A549 (cell line): ENCODE results near the gene ABCC1. TPM values are rescaled to one million over a fixed set of nuclear protein-coding genes. Genes with fewer than 3 reads are reported as not detected.
"Not testable (repeated sequence)": the region's sequence is repeated elsewhere in the genome, so short reads cannot be mapped to it uniquely, and the experiment has no call there.

ENCODE experiments used
- ATAC-seq, 2 experiments: fragments of 200-7000 bp in 1 of 2; fragments of >200 bp in 1 of 2; cut with Nextera tagmentation in 1 of 2; cut with Tn5 transposase in 1 of 2; 3 replicates each; pipeline versions ENCODE4 v1.8.0 to v1.9.1; 2018 to 2020; ENCODE audit warnings: mild to moderate bottlenecking in 1 of 2, moderate library complexity in 1 of 2
- CTCF ChIA-PET: fragments of 300-600 bp; sonication (Branson Sonifier 250); formaldehyde crosslinking; extraction: SDS; loops from one replicate; lab custom pipeline; 2021; ENCODE audit warnings: antibody characterized with exemption, inconsistent platforms; lab: Yijun Ruan, JAX
- POLR2A ChIA-PET: fragments of 350-600 bp; formaldehyde crosslinking; extraction: SDS; loops from one replicate; lab custom pipeline; 2021; ENCODE audit warnings: antibody characterized with exemption, inconsistent platforms; lab: Yijun Ruan, JAX
- DNase-seq, 2 experiments: peaks; one replicate each; pipeline versions ENCODE4 v3.0.0 to v3.0.0-alpha.2; 2011 to 2016; ENCODE audit warnings: low read depth in 1 of 2, low spot score in 1 of 2
- FAIRE-seq: peaks from 2 replicates; lab custom pipeline; 2011; peaks lifted over from hg19 to GRCh38; lab: Jason Lieb, UNC
- H3K27ac ChIP-seq, 2 experiments: fragments of >200 bp; sonication (Bioruptor Twin); formaldehyde crosslinking; 3 replicates each; pipeline ENCODE4 v1.5.1; 2016 to 2017
- H3K4me1 ChIP-seq: fragments of >200 bp; sonication (Bioruptor Twin); formaldehyde crosslinking; 3 replicates; pipeline ENCODE4 v1.6.1; 2016
- H3K4me2 ChIP-seq: fragments of >200 bp; sonication (Bioruptor Twin); formaldehyde crosslinking; 3 replicates; pipeline ENCODE4 v1.6.1; 2016
- H3K4me3 ChIP-seq: fragments of >200 bp; sonication (Bioruptor Twin); formaldehyde crosslinking; 3 replicates; pipeline ENCODE4 v1.5.1; 2016
- H3K9me3 ChIP-seq: fragments of >200 bp; sonication (Bioruptor Twin); formaldehyde crosslinking; 3 replicates; pipeline ENCODE4 v1.6.1; 2016
- BHLHE40 ChIP-seq: IDR thresholded peaks from 2 replicates; pipeline ENCODE4 v1.6.1; 2012; ENCODE audit warnings: low read depth, low read length, inconsistent platforms
- CHD4 ChIP-seq: fragments of 200-600 bp; sonication (generic); IDR thresholded peaks from 2 replicates; pipeline ENCODE4 v1.6.1; 2016; ENCODE audit warnings: antibody characterized with exemption, mild to moderate bottlenecking, borderline replicate concordance
- EHMT2 ChIP-seq: fragments of 200-600 bp; sonication (generic); IDR thresholded peaks from 2 replicates; pipeline ENCODE4 v1.6.1; 2016; ENCODE audit warnings: antibody characterized with exemption, low read depth, mild to moderate bottlenecking, moderate library complexity
- FOSL2 ChIP-seq, 2 experiments: fragments of 450-650 bp in 1 of 2; fragments of >200 bp in 1 of 2; sonication (Bioruptor Twin) in 1 of 2; formaldehyde crosslinking; IDR thresholded peaks; 2 replicates each; pipeline versions ENCODE4 v1.5.0 to v1.6.1; 2016 to 2020; ENCODE audit warnings: mild to moderate bottlenecking in 1 of 2, moderate library complexity in 1 of 2
- HDAC2 ChIP-seq: fragments of 200-600 bp; sonication (generic); IDR thresholded peaks from 2 replicates; pipeline ENCODE4 v1.6.1; 2016
- HOXB5 ChIP-seq: fragments of 250-450 bp; sonication (Bioruptor Pico); IDR thresholded peaks from 2 replicates; pipeline ENCODE4 v1.5.0; 2020; ENCODE audit warnings: mild to moderate bottlenecking, moderate library complexity
- KDM1A ChIP-seq: fragments of 200-600 bp; sonication (generic); IDR thresholded peaks from 2 replicates; pipeline ENCODE4 v1.6.1; 2016; ENCODE audit warnings: low read depth, mild to moderate bottlenecking
- KDM5A ChIP-seq: fragments of 200-600 bp; sonication (generic); IDR thresholded peaks from 2 replicates; pipeline ENCODE4 v1.6.1; 2016; ENCODE audit warnings: antibody characterized with exemption, mild to moderate bottlenecking
- MAFK ChIP-seq: fragments of 450-650 bp; IDR thresholded peaks from 2 replicates; pipeline ENCODE4 v1.6.1; 2014; ENCODE audit not compliant: partially characterized antibody
- MAZ ChIP-seq: fragments of 150-350 bp; IDR thresholded peaks from 2 replicates; pipeline ENCODE4 v1.6.1; 2014; ENCODE audit warnings: antibody characterized with exemption, low read depth, low read length, borderline replicate concordance
- MYC ChIP-seq: IDR thresholded peaks from 2 replicates; pipeline ENCODE4 v1.6.1; 2012; ENCODE audit warnings: mild to moderate bottlenecking, inconsistent platforms, low read length, improper control_type of control experiment, borderline replicate concordance
- NPAS2 ChIP-seq: fragments of 250-450 bp; sonication (Bioruptor Pico); IDR thresholded peaks from 2 replicates; pipeline ENCODE4 v1.8.0; 2022; ENCODE audit warnings: mild to moderate bottlenecking, moderate library complexity, borderline replicate concordance
- NR3C1 ChIP-seq: fragments of >200 bp; sonication (Bioruptor Twin); formaldehyde crosslinking; IDR thresholded peaks from 3 replicates; pipeline ENCODE4 v1.6.1; 2017
- POLR2A ChIP-seq: IDR thresholded peaks from 2 replicates; pipeline ENCODE4 v1.6.1; 2012; ENCODE audit warnings: mild to moderate bottlenecking, low read length
- RAD21 ChIP-seq, 2 experiments: fragments of >200 bp in 1 of 2; sonication (Bioruptor Twin) in 1 of 2; formaldehyde crosslinking in 1 of 2; IDR thresholded peaks in 1 of 2; conservative IDR thresholded peaks in 1 of 2; 2 replicates in 1 of 2; 3 replicates in 1 of 2; pipeline ENCODE4 v1.6.1; 2012 to 2018; ENCODE audit warnings: inconsistent platforms in 1 of 2
- RCOR1 ChIP-seq: fragments of 150-350 bp; IDR thresholded peaks from 2 replicates; pipeline ENCODE4 v1.6.1; 2014; ENCODE audit warnings: antibody characterized with exemption, low read length, low read depth
- SMC3 ChIP-seq: fragments of >200 bp; sonication (Bioruptor Twin); formaldehyde crosslinking; IDR thresholded peaks from 3 replicates; pipeline ENCODE4 v1.6.1; 2018; ENCODE audit warnings: inconsistent platforms
- SREBF2 ChIP-seq: fragments of 450-650 bp; IDR thresholded peaks from 2 replicates; pipeline ENCODE4 v1.6.1; 2014; ENCODE audit warnings: mild to moderate bottlenecking, moderate library complexity
- ZNF302 ChIP-seq: fragments of 250-450 bp; sonication (Bioruptor Pico); IDR thresholded peaks from 2 replicates; pipeline ENCODE4 v1.9.0; 2021; ENCODE audit warnings: inconsistent platforms, mild to moderate bottlenecking, moderate library complexity
- ZSCAN20 ChIP-seq: fragments of 250-450 bp; sonication (Bioruptor Pico); IDR thresholded peaks from 2 replicates; pipeline ENCODE4 v1.8.0; 2022; ENCODE audit warnings: mild to moderate bottlenecking, moderate library complexity
- WGBS: methylation state at CpG from one replicate; pipeline ENCODE4 v1.1.6; 2017; ENCODE audit errors: missing lambda C conversion rate; 5-methylcytosine and 5-hydroxymethylcytosine counted together
- polyA plus RNA-seq, 4 experiments: library from polyadenylated mRNA; depleted of rRNA in 3 of 4; stranded (reverse); fragments of >200 nt; fragmentation: RNase III in 1 of 4; extraction: RNeasy Plus Mini Kit Qiagen cat#74134 plus additional on column Dnase treatment in 1 of 4; gene quantifications; 2 replicates in 3 of 4; 3 replicates in 1 of 4; pipeline ENCODE4 v1.2.3, GENCODE V29; 2011 to 2017
- TF ChIP-seq, protein P1 (sequence below): IDR thresholded peaks from 2 replicates; pipeline ENCODE4 v1.6.1; 2012
- TF ChIP-seq, protein P2 (sequence below): fragments of 150-350 bp; IDR thresholded peaks from 2 replicates; pipeline ENCODE4 v1.6.1; 2014; ENCODE audit warnings: low read depth, mild to moderate bottlenecking, low read length
- TF ChIP-seq, protein P3 (sequence below): IDR thresholded peaks from 2 replicates; pipeline ENCODE4 v1.6.1; 2012

The ABCC1 gene
- polyA plus RNA-seq, 2 of the 4 experiments (the other 2 are of a cell fraction), result 56.5 to 93.8 TPM

DNA sequence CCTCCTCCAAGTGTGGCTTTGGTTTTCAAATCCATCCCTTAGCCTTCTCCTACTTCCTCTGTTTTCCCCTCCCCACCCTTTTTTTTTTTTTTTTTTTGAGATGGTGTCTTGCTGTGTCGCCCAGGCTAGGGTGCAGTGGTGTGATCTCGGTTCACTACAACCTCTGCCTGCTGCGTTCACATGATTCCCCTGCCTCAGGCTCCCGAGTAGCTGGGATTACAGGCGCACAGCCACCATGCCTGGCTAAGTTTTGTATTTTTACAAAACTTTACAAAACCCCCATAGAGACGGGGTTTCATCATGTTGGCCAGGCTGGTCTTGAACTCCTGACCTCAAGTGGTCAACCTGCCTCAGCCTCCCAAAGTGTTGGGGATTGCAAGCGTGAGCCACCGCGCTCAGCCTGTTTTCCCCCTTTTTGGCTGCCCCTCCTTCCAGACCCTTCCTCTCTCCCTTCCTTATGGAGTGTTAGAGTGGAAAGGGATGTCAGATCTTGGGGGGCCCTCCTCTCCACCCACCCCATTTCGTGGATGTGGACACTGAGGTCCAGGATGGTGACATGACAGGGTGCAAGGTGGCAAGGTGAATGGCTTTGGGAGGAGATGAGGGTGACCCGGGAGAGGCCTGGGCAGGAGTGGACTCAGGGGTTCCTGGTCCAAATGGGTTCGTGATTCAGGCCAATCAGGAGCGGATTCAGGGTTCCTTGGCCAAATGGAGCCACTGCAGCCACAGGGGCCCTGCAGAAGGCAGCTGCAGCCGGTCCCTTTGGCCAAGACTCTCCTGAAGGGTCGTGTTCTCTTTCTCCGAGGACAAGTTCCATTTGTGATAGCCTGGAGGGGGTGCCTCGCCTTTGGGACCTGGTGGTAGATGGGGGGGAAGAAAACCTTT lies 4.8 kb downstream of the ABCC1 start (continued):
- TF ChIP-seq NR3C1 (no peak), POLR2A (no peak), ZNF302 (CRISPR knock-in tag) (no peak), EHMT2 (no peak)
- TF ChIP-seq, protein P1, sequence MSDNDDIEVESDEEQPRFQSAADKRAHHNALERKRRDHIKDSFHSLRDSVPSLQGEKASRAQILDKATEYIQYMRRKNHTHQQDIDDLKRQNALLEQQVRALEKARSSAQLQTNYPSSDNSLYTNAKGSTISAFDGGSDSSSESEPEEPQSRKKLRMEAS, result no peak
- TF ChIP-seq, protein P2, sequence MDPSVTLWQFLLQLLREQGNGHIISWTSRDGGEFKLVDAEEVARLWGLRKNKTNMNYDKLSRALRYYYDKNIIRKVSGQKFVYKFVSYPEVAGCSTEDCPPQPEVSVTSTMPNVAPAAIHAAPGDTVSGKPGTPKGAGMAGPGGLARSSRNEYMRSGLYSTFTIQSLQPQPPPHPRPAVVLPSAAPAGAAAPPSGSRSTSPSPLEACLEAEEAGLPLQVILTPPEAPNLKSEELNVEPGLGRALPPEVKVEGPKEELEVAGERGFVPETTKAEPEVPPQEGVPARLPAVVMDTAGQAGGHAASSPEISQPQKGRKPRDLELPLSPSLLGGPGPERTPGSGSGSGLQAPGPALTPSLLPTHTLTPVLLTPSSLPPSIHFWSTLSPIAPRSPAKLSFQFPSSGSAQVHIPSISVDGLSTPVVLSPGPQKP, result no peak

DNA sequence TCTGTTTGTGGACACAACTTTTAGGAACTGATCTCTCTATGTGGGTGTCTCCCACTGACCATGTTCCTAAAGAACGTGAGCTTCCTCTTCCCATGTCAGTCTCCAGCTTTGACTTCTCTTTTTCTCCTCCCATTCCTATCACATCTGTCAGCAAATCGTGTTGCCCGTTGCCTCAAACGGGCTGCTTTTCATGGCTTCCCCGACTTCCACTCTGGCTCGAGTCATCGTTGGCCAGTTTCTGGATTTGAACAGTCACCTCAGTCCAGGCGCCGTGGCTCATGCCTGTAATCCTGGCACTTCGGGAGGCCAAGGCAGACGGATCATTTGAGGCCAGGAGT lies 5.4 kb downstream of the ABCC1 start:
- Histone ChIP-seq H3K9me3 (no peaks in the 10 kb centered on the region), H3K4me2 (peak overlapping the region; percentile 94), H3K4me1 (peaks cover 74% of the 10 kb centered on the region), H3K27ac (peak overlapping the region; percentile 4 to 100; a peak in 4 of 6 replicates), H3K4me3 (no peak overlapping the region)
- 85% methylated on average over 11 of the region's 11 CpGs for WGBS
- ATAC-seq (no peak), DNase-seq (no peak), FAIRE-seq (no peak)
- CTCF ChIA-PET, result interaction anchor here (0.8 to 5.1 kb wide), 2 partner anchors 80 kb away, joined by 3 to 28 read pairs; no protein-coding TSS in a partner anchor
- POLR2A ChIA-PET, result no interaction called here
- no peak for TF ChIP-seq SREBF2
- TF ChIP-seq POLR2A, result no peak
- no peak for TF ChIP-seq MAZ
- no peak for TF ChIP-seq RAD21 (conservative IDR thresholded peaks at IDR 0.05 in 1 of 2, IDR thresholded peaks at IDR 0.05 in 1 of 2)
- TF ChIP-seq BHLHE40, result no peak
- TF ChIP-seq KDM5A, result no peak
- TF ChIP-seq HDAC2, result no peak
- TF ChIP-seq, protein P3, sequence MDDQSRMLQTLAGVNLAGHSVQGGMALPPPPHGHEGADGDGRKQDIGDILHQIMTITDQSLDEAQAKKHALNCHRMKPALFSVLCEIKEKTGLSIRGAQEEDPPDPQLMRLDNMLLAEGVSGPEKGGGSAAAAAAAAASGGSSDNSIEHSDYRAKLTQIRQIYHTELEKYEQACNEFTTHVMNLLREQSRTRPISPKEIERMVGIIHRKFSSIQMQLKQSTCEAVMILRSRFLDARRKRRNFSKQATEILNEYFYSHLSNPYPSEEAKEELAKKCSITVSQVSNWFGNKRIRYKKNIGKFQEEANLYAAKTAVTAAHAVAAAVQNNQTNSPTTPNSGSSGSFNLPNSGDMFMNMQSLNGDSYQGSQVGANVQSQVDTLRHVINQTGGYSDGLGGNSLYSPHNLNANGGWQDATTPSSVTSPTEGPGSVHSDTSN, result no peak
- TF ChIP-seq FOSL2 (IDR thresholded peaks at IDR 0.05), result no peak
- TF ChIP-seq FOSL2 (CRISPR knock-in tag; IDR thresholded peaks at IDR 0.05), result no peak
- TF ChIP-seq HOXB5, result no peak
- no peak for TF ChIP-seq SMC3
- TF ChIP-seq NPAS2, result no peak
- TF ChIP-seq MYC, result no peak
- no peak for TF ChIP-seq CHD4
- TF ChIP-seq RCOR1, result no peak
- TF ChIP-seq ZSCAN20 (CRISPR knock-in tag), result no peak

DNA sequence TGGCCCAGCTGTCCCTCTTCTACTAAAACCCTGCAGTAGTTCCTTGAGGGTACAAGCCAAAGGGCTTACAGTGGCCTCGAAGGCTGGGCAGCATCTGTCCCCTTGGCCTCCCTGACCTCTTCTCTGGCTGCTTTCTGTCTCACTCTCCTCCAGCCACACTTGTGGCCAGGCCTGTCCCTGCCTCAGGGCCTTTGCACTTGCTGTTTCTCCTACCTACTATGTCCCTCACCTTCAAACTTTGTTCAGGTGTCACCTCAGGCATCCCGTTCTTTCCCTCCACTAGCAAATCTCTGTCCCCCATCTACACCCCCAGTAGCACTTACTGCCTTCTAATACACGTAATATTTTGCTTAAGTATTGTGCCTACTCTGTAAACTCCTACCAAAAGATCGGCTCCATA lies 6.0 kb downstream of the ABCC1 start:
- POLR2A ChIA-PET, result interaction anchor here (1.7 kb wide), 1 partner anchor 67 kb away, joined by 4 read pairs; no protein-coding TSS in a partner anchor
- FAIRE-seq (no peak), DNase-seq (no peak), ATAC-seq (no peak)
- CTCF ChIA-PET, result interaction anchor here (0.8 kb wide), 1 partner anchor 80 kb away, joined by 3 read pairs; no protein-coding TSS in a partner anchor
- 85% methylated on average over 4 of the region's 4 CpGs for WGBS
- H3K27ac ChIP-seq, result peak overlapping the region in 1 of 2 experiments; percentile 100; a peak in 2 of 6 replicates
- no peak overlapping the region for H3K4me3 ChIP-seq
- no peaks in the 10 kb centered on the region for H3K9me3 ChIP-seq
- peaks cover 80% of the 10 kb centered on the region for H3K4me1 ChIP-seq
- no peak overlapping the region for H3K4me2 ChIP-seq
- TF ChIP-seq KDM1A (peak; percentile 59; the same call in 1 of the 2 replicates), MAFK (no peak)

DNA sequence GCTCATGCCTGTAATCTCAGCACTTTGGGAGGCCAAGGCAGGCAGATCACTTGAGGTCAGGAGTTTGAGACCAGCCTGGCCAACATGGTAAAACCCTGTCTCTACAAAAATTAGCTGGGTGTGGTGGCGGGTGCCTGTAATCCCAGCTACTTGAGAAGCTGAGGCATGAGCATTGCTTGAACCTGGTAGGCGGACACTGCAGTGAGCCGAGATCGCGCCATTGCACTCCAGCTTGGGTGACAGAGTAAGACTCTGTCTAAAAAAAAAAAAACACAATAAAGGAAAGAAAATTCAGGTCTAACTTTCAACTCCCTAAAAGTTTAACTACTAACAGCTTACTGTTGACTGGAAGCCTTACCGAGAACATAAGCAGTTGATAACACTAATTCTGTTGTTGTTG lies 6.7 kb downstream of the ABCC1 start:
- ChIA-PET CTCF (interaction anchor here (1.0 kb wide), 1 partner anchor 82 kb away, joined by 3 read pairs; no protein-coding TSS in a partner anchor), POLR2A (interaction anchor here (1.7 kb wide), 1 partner anchor 66 kb away, joined by 4 read pairs; no protein-coding TSS in a partner anchor)
- WGBS, result 92% methylated on average over 6 of the region's 6 CpGs
- Histone ChIP-seq H3K4me1 (peaks cover 87% of the 10 kb centered on the region), H3K4me2 (0 out of 3 replicates have a peak overlapping the region, but pooled peaks have one; percentile 7), H3K27ac (0 out of 6 replicates have a peak overlapping the region, but pooled peaks of 1 of the 2 experiments have one; percentile 36)
- DNase-seq, FAIRE-seq, ATAC-seq, H3K9me3 ChIP-seq, H3K4me3 ChIP-seq: not testable (repeated sequence)
